Fibroblast of villous mesenchyme (primary cell): ENCODE measurements around the gene EXTL1. TPM values are rescaled to one million over a fixed set of nuclear protein-coding genes. Genes with fewer than 3 reads are reported as not detected.
"Not testable (repeated sequence)": the region's sequence is repeated elsewhere in the genome, so short reads cannot be mapped to it uniquely, and the experiment has no call there.

Experiments
- DNase-seq: peaks from one replicate; pipeline ENCODE4 v3.0.0-alpha.2; 2010; ENCODE audit warnings: low read depth
- H3K4me3 ChIP-seq: 2 replicates; pipeline ENCODE4 v1.5.1; 2011; ENCODE audit warnings: low read depth, mild to moderate bottlenecking, low read length
- total RNA-seq: library from RNA; depleted of rRNA; stranded (reverse); fragments of >200 nt; gene quantifications from 2 replicates; pipeline ENCODE4 v1.2.3, GENCODE V29; 2012
- TF ChIP-seq, protein P1 (sequence below): IDR thresholded peaks from 2 replicates; pipeline ENCODE4 v1.5.1; 2012; ENCODE audit warnings: low read depth, mild to moderate bottlenecking, low read length; ENCODE audit not compliant: insufficient read depth

Gene EXTL1
- total RNA-seq, 1 donor, result 6.0 TPM

DNA sequence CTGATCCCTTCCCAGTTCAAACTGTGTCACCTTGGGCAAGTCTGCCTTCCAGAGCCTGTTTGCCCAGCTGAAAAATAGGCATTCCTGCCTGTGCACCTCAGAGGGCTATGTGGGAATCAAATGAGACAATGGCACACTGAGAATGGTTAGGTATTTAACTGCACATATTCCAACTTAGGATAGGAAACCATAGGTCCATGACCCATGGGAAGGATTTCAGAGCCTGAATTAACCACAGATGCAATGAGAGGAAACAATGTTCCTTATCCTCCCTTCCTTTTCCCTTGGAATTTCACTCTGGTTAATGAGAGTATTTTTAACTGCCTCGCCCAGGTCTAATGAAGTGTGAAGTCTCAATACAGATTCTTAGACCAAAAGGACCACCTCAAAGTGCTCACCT lies 36.4 kb upstream of the EXTL1 start:
- no peak overlapping the region for H3K4me3 ChIP-seq
- no peak for DNase-seq
- TF ChIP-seq, protein P1, sequence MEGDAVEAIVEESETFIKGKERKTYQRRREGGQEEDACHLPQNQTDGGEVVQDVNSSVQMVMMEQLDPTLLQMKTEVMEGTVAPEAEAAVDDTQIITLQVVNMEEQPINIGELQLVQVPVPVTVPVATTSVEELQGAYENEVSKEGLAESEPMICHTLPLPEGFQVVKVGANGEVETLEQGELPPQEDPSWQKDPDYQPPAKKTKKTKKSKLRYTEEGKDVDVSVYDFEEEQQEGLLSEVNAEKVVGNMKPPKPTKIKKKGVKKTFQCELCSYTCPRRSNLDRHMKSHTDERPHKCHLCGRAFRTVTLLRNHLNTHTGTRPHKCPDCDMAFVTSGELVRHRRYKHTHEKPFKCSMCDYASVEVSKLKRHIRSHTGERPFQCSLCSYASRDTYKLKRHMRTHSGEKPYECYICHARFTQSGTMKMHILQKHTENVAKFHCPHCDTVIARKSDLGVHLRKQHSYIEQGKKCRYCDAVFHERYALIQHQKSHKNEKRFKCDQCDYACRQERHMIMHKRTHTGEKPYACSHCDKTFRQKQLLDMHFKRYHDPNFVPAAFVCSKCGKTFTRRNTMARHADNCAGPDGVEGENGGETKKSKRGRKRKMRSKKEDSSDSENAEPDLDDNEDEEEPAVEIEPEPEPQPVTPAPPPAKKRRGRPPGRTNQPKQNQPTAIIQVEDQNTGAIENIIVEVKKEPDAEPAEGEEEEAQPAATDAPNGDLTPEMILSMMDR, result no peak

DNA sequence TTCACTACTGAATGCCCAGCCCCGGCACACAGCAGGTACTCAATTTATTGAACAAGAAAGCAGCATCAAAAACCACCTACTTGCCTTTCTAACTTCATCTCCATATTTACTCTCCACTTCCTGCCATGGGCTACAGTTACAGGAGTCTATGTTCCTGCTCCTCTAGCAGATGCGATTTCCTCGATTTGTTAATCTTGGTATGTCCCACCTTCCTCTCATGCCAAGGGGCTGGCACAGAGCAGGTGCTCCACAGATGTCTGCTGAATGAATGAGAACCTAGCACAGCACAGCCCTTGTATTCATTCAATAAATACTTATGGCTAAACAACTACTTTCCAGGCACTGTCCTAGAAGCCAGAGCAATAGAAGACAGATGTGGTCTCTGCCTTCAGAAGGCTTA lies 35.9 kb upstream of the EXTL1 start:
- DNase-seq, result no peak
- TF ChIP-seq, protein P1, result no peak
- H3K4me3 ChIP-seq, result no peak overlapping the region

DNA sequence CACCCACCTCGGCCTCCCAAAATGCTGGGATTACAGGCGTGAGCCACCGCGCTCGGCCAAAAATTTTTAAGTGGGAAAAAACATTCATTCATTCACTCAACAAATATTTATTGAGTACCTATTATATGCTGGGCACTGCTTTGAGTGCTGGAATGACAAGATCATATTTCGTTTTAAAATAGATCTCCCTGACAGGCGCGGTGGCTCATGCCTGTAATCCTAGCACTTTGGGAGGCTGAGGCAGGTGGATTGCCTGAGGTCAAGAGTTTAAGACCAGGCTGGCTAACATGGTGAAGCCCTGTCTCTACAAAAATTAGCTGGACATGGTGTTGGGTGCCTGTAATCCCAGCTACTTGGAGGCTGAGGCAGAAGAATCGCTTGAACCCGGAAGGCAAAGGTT lies 34.8 kb upstream of the EXTL1 start:
- DNase-seq, H3K4me3 ChIP-seq: not testable (repeated sequence)

DNA sequence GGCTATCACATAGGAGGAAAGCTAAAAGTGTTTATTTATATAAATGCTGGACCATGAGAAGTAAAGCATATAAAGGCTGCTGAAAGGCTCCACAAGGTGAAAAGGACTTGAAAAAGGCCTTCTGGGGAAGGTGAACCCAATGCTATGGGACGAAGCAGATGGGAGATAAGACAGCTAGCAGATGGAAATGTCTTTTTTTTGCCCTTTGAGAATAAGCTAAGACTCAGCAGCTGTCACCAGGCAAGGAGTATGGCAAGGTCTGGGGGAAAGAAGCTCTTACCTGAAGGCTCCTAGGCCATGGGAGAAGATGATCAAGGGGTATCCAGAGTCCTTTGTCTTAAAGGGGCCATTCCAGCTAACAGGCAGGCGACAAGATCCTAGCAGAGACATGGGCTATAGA lies 33.6 kb upstream of the EXTL1 start:
- DNase-seq, result no peak
- TF ChIP-seq, protein P1, result no peak

DNA sequence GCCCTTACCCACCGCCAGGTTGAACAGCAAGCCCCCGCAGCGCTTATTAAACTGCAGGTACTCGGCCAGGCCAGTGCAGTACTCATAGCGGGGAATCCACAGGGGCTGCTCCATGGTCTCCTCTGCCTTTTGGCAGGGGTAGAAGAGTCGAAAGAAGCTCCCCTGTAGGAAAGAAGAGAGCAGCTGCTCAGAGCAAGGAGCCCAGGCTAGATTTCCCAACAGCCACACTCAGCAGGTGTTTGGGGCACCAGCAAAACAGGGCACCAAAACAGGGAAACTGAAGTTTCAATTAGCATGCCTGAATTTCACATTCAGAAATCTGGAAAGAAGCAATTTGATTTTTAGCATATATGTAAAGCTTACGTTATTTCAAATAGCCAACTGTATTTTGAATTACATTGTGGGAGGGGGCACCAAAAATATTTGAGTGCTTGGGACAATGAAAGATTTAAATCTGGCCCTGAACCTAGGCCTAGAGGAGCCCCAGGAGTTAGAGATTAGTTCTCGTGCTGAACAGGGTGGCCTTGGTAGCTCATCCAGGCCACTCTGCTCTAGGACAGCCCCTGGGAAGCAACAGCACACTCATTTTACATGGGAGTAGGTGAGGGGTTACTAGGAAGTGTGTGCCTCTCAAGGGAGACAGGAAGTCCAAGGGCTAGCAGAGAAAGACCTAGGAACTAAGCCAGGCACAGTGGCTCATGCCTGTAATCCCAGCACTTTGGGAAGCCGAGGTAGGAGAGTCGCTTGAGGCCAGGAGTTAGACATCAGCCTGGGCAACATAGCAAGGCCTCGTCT lies 31.9 kb upstream of the EXTL1 start:
- no peak overlapping the region for H3K4me3 ChIP-seq
- TF ChIP-seq, protein P1, result no peak
- DNase-seq, result no peak

More for the DNA sequence above, 33.6 kb upstream of the EXTL1 start:
- H3K4me3 ChIP-seq, result no peak overlapping the region

DNA sequence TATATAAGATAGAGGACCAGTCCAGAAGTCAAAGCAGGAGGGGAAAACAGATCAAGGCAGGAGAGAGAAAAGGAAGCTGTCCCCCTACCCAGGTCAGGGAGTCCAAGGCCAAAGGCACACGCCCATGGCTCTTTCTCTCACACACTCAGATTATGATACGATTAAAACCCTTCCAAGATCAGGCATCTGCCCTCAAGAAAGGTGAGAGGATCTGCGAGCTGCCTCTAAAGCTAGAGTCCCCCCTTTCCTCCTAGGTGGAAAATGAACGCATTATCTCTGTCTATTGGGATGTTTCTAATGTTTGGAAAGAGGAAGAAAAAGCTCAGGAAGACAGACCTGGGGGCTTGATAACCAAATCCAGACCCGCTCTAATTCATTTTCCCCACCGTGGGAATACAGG lies 31.3 kb upstream of the EXTL1 start:
- TF ChIP-seq, protein P1, result no peak
- H3K4me3 ChIP-seq, result no peak overlapping the region
- no peak for DNase-seq

DNA sequence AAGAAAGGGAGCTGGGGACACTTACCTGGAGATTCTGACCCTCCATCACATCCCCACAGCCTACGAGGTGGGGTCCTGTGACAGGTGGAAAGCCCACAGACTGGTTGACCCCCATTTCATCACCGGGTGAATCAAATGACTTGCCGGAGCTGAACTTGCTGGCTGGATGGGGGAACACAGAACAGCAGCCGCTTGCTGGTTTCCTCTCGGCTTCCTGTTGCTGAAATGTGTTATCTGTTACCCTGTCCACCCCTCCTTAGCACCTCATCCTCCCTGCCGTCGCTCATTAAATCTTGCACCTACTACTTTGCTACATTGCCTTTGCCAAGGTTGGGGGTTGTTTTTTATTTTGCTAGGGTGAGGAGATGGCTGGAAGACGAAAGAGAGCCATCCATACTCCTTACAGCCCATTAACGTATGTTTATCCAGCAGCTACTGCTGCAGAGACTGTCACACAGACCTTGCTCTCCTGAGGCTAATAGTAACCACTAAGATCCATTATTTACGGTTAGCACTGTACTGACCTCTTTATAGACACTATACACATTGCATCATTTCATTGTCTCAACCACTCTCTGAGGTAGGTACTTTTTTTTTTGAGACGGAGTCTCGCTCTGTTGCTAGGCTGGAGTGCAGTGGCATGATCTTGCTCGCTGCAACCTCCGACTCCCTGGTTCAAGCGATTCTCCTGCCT lies 30.7 kb upstream of the EXTL1 start:
- TF ChIP-seq, protein P1, result no peak
- no peak for DNase-seq
- no peak overlapping the region for H3K4me3 ChIP-seq
